Fibroblast of lung (primary cell): ENCODE results near the gene PEX10.

Experiments used
- EZH2 ChIP-seq: IDR thresholded peaks from 2 replicates; pipeline ENCODE4 v1.5.1; 2012; ENCODE audit warnings: low read length, control low read depth, mild to moderate bottlenecking; ENCODE audit errors: missing control alignments
- TF ChIP-seq, protein P1 (sequence below), 2 donors: IDR thresholded peaks in 1 of 2; conservative IDR thresholded peaks in 1 of 2; 1 replicate in 1 of 2; 2 replicates in 1 of 2; pipeline ENCODE4 v1.5.1; 2011 to 2012; ENCODE audit warnings: low read length in 2 of 2, control low read depth in 1 of 2, inconsistent platforms in 1 of 2, low read depth in 1 of 2, mild to moderate bottlenecking in 1 of 2

DNA sequence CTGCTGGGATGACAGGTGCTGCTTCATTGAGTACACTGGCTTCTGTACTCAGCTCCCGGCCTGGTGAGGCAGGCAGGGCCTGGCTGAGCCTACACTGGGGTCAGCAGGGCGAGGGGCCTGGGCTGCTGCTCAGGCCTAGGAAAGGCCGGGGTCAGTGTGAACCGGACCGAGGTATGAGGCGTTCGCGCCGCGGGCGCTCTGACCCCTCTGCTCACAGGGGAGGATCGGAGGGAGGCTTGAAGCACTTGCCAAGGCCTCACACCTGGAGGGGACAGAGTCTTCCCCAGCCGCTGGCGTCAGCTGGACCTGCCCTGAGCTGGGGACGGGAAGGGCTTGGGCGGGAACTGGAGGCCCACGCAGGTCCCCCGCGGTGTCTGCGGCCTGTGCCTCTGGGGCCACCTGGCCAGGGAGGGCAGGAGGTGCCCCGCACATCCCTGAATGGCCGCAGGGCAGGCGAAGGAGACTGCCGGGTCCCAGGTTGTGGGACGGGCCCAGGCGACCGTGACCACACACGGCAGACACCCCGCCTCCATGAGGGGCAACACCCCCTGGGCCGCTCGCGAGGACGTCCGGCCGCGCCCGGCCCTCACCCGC is 466 bp downstream of the PEX10 start:
- TF ChIP-seq, protein P1, sequence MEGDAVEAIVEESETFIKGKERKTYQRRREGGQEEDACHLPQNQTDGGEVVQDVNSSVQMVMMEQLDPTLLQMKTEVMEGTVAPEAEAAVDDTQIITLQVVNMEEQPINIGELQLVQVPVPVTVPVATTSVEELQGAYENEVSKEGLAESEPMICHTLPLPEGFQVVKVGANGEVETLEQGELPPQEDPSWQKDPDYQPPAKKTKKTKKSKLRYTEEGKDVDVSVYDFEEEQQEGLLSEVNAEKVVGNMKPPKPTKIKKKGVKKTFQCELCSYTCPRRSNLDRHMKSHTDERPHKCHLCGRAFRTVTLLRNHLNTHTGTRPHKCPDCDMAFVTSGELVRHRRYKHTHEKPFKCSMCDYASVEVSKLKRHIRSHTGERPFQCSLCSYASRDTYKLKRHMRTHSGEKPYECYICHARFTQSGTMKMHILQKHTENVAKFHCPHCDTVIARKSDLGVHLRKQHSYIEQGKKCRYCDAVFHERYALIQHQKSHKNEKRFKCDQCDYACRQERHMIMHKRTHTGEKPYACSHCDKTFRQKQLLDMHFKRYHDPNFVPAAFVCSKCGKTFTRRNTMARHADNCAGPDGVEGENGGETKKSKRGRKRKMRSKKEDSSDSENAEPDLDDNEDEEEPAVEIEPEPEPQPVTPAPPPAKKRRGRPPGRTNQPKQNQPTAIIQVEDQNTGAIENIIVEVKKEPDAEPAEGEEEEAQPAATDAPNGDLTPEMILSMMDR (conservative IDR thresholded peaks at IDR 0.05 in 1 of 2, IDR thresholded peaks at IDR 0.05 in 1 of 2; ENCODE audit: low read depth in 1 of 2, low read length in 2 of 2): no peak
- no peak for TF ChIP-seq EZH2
